NCI-H146 treated with DMSO at 0.1 percent for 48 hours (cell line): Measurements from ENCODE around the gene SH3BP4.
A peak's percentile ranks its signal among the peaks of the same experiment; 100 is the strongest.

Experiments used
- DNase-seq: peaks from one replicate; lab custom pipeline; 2025; ENCODE audit not compliant: unreplicated experiment; lab: John Stamatoyannopoulos, UW

SH3BP4 gene

DNA sequence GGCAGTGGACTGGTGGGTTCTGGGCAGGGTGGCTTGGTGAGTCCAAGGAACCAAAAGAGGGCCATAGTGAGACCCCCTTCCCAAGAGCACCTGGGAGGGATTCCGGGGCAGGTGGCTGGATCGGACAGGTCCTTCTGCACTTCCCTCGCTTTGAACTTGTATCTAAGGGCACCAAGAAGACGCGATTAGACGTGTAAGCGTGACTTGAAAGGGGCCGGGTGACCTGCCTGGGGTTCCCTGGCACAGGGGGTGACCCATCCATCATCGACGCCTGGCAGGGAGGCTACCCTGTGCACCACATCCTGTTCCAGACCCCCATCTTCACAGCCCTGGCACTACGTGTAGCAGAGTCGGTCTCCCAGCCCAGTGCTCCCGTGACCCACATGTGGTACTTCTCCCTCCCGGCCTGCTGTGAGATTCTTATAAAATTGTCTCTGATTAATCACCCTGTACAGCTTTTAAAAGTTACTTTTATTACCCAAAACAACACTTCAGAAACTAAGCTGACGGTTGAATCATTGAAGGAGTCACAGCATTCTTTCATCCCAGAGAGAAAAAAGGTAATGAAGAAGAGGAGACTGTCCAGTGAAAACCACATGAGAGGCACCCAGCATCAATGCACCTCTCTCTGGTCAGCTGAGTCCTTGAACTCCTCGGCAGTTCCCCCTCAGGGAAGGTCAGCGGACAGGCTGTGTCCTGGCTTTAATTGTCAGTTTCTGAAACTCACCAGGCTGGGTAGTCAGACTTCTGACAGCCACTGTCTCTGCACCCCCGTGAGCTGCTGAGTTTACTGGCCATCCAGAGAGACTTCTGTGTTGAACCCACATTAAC, 13.0 kb downstream of the SH3BP4 start:
- DNase-seq: no peak

DNA sequence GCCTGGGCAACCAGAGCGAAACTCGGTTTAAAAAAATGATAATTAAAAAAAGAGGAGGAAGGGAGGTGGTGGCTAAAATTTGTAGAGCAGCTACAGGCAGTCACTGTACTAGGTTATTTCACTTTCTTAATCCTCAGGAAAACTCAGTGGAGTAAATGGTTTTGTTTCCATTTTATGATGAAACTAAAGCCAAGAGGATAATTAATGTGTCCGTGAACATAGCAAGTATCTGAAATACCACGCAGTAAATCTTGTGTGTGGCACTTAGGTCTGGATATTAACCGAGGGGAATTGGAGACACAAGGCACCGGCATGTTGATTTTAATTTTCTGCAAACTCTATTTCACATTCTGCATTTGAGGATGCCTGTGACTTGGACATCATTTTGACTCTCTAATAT, 14.5 kb downstream of the SH3BP4 start:
- no peak for DNase-seq

DNA sequence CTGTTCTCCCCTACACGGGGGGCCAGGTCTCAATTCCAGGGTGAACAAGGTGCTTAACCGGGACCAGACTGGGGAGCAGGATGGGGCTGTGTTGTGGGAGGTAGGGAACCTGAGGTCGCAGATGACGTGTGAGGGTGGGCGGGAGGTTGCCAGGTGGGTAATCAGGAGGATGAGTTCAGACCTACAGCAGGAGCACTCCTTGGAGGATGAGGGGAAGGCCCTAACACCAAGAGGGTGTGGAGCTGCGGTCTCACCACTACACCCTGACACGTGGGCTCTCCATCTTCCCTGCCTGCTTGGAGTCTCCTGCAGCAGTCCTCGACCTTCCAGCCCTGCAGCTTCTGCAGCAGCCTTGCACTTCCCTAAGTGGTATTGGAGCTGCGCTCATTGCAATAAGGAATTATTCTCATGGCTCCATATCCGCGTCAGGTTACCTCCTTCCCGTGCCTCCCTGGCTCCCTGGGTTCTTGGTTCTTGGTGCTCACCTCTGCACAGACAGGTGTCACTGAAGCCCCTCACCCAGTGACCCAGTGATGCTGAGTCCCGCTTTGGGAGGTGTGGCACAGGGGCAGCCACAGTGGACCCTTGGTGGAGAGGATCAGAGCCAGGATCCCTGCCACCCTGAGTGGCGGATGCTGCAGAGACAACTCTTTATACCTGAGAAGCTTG, 15.5 kb downstream of the SH3BP4 start:
- DNase-seq: no peak

DNA sequence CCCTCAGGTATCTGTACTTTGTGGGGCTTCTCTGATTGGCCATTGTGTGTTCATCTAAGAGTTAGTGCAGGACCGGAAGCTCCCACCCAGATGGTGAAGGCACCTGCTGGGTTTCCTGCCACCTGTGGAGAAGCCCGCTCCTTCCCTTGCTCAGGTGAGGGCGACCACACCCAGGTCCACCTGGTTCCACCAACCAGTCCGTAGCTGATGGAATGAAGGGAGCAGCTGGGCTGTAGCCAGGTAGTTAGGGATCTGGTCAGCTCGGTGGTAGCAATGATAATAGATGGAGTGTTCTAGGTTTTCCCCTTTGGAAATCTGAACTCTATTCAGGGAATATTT, 16.0 kb downstream of the SH3BP4 start:
- no peak for DNase-seq

DNA sequence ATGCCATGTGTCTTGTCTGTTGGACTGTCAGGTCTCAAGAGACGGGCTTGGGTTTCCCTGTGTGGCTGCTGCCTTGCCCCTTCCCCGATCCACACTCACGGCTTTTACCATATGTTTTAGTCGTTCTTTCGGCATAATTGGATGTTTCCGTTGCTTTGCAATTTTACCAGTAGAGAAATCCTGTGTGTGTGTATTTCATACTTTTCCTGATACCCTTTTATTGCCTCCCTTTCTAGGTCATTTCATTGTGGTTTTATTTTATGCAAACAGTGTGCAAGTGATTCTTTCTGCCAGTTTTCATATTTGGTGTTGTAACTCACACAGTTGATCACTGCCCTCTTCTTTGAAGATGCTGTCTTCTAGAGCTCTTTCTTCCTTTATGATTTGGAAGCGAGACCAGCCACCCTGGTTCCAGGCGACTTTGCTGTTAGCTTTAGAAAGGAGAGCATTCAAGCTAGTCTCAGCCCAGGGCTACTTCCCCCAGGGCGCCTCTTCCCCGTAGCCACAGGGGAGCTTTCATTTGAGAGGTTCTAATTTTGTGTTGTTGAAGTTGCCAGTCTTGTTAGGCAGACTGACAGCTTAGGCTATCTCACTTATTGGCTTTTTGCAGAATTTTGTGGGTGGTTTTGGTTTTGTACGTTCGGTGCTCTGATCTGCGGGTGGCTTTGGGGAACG, 17.0 kb downstream of the SH3BP4 start:
- no peak for DNase-seq

DNA sequence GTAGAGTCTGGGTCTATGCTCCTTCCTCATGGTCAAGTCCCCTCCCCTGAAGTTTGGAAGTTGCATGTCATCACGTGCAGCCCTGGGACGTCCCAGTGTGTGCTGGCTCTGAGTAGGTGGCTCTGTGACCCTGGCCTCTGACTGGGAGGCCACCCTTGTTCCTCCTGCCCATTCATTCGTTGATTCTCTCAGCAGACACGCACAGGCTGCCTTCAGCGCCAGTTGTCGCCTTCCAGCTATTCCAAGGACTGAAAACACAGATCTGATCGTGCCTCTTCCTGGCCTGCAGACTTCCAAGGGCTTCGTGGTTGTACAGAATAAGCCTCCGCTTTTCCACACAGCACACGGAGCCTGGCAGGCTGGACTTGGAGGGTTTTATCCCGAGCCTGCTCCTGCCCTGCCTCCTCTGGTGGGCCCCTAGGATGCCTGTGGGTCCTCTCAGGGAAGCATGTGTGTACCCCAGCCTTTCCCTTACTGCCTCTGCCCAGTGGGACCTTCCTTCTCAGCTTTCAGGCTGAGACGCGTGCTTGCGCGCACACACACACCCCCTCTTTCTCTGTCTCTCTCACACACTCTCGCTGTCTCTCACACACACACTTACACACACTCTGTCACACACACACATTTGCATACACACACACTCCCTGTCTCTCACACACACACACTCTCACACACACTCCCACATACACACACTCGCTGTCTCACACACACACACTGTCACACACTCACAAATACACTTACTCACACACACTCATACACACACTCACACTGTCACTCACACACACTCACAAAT, 17.7 kb downstream of the SH3BP4 start:
- no peak for DNase-seq

DNA sequence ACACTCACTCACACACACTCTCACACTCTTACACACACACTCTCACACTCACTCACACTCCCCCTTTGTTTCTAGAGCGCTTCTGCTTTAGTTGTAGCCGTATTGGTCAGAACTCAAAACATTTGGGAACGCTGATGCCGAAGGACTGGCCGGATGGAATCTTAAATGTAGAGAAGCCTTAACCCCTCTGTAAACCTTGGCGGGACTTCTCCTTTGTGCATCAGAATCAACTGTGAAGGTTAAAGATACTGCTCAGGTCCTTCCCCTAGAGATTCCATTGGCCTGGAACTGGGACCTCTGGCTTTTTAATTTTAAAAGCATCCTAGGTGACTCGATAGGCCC, 18.3 kb downstream of the SH3BP4 start:
- no peak for DNase-seq

DNA sequence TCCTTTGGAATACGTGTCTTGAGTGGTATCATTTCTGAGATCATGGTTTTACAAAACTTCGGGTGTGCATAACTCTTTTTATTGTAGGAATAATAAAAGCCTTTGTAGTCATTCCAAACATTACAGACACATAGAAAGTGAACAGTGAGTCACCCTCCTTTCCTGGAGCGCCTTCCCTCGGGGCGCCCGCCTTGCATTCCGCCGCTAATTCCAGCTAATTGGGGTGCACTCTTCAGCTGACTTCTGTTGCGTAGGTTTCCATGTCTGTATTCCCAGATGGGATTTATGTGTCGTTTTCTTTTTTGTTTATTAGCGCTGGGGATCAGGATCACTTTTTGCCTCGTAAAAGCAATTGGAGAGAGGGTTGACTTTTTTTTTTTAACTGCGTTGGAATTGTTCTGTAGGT, 18.7 kb downstream of the SH3BP4 start:
- no peak for DNase-seq

DNA sequence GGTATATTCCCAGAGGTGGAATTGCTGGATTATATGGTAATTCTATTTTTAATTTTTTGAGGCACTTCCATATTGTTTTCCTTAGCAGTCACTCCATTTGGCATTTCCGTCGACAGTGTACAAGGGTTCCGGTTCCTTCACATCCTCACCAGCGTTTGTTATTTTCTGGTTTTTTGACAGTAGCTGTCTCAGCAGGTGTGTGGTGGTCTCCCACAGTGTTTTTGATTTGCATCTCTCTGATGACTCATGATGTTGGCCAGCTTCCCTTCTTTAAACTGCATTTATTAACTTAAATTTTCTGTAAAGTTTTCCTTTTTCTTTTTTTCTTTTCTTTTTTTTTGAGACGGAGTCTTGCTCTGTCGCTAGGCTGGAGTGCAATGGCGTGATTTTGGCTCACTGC, 19.7 kb downstream of the SH3BP4 start:
- no peak for DNase-seq

DNA sequence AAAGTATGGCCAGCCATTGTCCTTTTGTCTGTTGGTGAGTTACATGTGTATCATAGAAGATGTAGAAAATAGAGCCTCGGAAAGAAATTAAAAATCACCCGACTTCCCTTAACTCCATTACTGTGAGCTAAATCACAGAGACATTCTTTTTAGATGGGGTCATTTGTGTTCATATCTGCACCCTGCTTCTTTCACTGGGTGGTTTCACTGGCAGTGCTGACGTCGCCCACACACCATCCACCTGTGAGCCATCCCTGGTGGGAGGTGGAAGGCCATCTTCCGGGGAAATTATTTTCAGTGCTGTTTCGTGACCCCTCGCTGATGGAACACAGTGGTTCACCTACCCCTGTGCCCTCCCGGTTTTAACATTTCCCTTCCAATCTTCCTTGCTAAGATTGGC, 21.2 kb downstream of the SH3BP4 start:
- no peak for DNase-seq

DNA sequence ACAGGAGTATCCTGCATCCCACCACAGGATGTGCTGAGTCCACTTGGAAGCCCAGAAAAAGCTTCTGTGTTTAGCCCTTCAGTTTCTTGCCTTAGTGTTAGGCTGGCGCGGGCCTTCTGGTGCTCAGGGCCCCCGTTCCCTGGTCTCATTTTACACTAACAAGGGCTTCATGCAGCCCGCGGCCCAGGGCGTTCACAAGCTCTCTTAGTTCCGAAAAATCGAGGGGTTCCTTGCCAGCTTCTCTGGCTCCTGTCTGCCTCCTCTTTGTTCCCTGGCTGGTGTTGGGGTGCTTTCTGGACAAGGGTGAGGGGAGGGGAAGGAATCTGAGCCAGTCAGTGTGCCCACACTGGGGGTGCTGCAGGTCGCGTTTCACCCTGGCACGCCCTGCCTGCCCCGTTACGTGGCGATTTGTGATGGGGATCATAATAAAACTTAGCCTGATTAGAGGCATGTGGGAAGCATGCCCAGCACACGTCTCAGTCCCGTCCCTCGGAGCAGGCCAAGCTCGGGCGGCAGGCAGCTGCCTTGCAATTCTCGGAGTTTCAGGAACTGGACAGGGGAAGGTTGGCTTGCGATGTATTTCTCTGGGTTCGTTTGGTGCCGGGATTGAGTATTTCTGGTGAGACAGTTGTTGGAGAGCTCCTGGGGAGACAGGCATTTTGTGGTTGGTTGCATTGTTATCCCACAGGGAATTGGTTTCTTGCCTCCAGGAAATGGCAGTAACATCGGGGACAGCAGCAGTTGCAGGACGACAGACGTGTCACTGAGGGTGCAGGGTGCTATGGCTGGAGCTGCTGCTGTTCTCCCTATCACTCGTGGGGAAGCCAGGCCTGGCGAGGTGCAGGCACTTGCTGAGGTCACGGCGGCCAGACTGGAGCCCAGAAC, 22.9 kb downstream of the SH3BP4 start:
- DNase-seq: no peak

DNA sequence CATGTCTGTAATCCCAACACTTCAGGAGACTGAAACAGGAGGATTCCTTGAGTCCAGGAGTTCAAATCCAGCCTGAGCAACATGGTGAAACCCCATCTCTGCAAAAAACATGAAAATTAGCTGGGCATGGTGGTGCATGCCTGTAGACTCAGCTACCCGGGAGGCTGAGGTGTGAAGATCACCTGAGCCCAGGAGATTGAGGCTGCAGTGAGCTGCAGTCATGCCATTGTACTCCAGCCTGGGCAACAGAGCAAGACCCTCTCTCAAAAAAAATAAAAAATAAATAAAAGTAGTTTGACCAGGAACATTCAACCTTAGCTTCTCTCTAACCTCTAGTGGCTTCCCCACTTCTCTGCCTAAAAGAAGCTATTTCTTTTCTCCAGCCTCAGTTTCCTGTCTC, 23.8 kb downstream of the SH3BP4 start:
- no peak for DNase-seq

DNA sequence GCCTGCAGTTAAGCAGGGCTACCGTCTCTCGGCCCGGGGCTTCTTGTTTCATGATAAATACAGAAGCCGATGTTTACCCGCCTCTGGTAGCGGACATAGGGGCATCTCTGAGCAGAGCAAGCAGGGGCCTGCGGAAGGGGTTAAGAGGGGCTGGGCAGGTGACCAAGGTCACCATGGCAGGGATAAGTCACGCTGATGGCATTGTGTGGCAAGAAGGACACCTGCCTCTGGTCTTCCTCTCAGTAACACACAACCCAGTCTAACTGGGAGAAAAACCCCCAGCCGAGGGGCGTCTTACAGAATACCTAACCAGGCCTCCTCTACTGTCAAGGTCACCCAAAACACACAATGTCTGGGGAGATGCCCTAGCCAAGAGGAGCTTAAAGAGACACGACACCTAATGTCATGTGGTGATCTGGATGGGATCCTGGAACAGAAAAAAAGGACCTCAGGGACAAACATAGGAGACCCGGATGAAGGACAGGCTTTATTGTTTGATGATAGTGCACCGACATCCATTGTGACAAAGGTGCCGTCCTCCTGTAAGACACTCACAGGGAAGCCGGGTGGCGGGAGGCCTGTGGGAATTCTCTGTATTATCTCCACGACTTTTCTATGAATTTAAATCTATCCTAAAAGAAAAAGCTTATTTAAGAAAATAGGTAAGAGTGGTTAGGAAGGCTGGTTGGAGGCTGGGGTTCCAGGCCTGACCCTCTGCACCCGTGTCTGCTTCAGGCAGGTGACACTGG, 24.8 kb downstream of the SH3BP4 start:
- no peak for DNase-seq

DNA sequence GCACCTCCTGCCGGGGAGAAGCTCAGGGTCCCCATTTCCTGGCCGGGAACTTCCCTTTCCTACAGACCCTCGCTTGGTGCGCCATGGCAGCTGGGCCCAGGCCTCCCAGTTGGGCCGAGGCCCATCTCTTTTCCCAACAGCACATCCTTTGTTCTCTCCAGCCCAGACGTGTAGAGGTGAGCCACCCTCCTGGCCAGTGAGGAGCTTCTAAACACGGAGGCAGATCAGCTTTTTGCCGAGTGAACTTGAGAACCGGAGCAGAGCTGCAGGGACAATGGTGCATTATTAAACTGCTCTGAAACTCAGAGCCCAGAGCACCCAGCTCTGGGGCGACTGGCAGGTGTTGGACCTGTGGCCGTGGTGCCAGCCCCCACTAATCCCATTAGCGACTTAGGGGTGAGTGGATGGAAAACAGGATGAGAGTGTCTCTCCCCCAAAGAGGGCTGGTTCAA, 25.4 kb downstream of the SH3BP4 start:
- DNase-seq: no peak

DNA sequence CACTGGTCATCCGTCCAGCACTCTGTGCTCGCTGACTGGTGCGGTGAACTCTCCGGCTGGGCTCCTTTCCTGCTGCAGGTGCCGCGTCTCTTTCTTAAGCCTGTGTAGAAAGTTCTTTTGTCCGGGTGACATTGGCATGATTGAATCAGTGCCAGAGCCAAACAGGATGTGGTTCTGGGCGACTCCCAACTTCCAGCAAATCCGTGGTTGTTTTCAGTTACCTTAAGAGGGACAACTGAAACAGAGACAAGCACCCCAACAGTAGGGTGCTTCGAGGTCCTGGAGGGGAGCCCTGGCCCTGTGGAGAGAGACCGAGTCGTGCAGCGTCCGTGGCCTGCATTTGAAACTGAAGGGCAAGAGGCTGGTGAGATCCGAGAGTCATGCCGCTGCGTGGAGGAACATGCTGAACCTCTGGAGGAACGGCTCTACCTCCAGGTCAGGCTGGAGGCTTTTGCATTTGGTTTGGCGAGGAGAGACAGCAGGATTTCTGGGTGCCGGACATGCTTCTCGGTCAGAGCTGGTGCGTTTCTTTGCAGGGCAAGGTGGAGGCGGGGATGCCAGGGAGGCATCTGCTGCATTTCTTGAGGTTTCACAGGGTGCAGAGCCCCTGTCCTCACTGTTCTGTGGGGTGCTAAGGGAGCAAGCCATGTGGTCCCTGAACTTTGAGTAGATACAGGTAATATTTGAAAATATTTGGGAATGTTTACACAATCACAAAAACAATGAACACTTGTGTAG, 26.8 kb downstream of the SH3BP4 start:
- no peak for DNase-seq

DNA sequence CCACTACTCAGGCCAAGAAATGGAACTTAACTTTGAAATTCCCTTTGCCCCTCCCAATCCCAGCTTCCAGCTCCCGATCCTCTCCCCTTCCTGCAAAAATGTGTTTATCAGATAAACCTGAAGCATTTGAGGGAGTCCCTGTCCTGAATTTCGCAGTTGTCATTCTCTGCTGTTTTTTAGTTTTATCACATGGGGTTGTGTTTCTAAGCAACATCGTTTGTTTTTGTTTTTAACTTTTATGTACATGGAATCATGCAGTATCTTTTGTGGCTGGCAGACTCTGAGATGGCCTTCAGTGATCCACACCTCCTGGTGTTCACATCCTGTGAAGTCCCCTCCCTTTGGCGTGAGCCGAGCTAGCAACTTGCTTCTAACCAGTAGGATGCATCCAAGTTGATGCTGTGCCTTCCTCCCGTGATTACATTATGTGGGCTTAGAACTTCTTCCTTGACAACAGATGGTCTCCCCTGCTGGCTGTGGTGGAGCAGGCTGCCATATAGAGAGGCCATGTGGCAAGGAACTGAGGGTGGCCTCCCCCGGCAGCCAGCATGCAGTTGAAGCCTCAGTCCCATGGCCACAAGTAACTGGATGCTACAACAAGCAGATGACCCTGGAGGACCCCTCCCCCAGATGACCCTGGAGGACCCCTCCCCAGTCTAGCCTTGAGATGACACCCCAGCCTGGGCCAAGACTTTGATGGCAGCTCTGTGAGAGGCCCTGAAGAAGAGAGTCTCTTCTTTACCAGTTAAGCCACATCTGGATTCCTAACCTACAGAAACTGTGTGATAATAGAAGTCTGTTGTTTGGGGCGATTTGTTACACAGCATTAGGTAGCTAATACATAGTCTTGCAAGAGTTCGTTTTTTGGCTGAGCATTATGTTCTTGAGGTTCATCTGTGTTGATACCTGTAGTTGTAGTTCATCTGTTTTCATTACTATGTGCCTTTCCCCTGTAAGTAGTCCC, 27.7 kb downstream of the SH3BP4 start:
- DNase-seq: no peak

DNA sequence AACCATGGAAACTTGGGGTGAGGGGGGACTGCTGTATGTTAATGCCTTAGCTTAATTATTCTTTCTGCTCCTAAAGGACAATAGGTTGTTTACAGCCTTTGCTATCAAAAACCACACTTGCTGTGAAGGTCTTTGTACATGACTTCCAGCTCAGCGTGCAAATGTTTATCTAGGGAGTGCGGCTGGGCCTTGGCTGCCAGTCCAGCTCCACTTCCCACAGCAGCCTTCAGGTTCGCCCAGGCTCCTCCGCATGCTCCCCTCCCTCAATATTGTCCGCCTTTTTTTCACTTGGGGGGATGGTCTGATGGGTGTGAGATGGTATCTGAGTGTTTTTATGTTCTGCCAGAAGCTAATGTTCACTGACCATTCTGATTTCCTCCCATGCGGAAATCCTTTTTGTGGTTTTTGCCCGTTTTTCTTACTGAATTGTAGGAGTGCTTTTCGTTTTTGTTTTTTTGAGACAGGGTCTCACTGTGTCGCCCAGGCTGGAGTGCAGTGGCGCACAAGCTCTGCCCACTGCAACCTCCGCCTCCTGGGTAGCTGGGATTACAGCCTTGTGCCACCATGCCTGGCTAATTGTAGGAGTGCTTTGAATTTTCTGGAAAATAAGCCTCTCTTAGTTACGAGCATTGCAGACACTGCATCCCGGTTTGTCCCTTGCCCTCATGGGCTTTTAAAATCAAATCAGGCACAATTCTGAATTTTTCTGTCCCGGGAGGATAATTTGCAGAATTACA, 28.8 kb downstream of the SH3BP4 start:
- peak; percentile 54 for DNase-seq
